22Rv1 (cell line): ENCODE data around the gene BPGM.

ENCODE experiments used
- CTCF ChIP-seq: fragments of 450-650 bp; IDR thresholded peaks from 2 replicates; pipeline ENCODE4 v1.5.1; 2017; ENCODE audit warnings: mild to moderate bottlenecking
- ZFX ChIP-seq: fragments of 450-650 bp; IDR thresholded peaks from 2 replicates; pipeline ENCODE4 v1.6.1; 2017; ENCODE audit warnings: antibody characterized with exemption, borderline replicate concordance

DNA sequence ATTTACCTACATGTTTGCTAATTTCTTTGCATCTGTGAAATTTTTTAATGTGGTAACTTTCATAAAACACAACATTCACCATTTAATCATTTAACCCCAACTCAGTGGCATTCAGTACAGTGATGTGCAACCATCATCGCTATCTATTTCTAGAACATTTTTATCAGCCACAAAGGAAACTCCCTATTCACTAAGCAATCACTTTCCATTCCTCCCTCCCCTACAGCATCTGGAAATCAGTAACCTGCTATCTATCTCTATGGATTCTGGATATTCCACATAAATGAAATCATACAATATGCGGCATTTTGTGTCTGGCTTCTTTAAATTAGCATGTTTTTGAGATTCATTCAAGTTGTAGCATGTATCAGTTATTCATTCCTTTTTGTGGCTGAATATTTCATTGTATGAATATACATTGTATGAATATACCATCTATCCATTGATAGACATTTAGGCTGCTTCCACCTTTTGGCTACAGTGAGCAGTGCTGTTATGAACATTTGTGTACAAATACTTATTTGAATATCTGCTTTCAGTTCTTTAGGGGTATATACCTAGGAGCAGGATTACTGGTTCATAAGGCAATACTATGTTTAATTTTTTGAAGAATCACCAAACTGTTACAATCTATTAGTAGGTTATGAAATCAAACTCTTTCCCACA is 19.4 kb upstream of the BPGM start:
- no peak for TF ChIP-seq CTCF
- TF ChIP-seq ZFX = no peak
